ENCODE data around the gene CIT. TPM values are rescaled to one million over a fixed set of nuclear protein-coding genes. Genes with fewer than 3 reads are reported as not detected.

The CIT gene
- total and polyA plus RNA-seq, 2 donors (not counting 1 experiment from before 2014, with no cell fraction given) = 6.8 to 25.4 TPM

- Histone ChIP-seq H3K27ac (ENCODE audit: insufficient read depth, low read length) (peak overlapping the region; percentile 78), H3K36me3 (ENCODE audit: control insufficient read depth, insufficient read depth, low read length) (peaks cover 2% of the 10 kb centered on the region), H3K79me2 (ENCODE audit: control insufficient read depth, insufficient read depth, low read length) (peaks cover 15% of the 10 kb centered on the region), H4K20me1 (ENCODE audit: control insufficient read depth, extremely low read depth, insufficient read depth, low read length) (no peaks in the 10 kb centered on the region), H3K4me1 (ENCODE audit: control insufficient read depth, extremely low read depth, insufficient read depth, low read length) (no peaks in the 10 kb centered on the region), H2AFZ (ENCODE audit: low read length) (peak overlapping the region; percentile 92), H3K9ac (ENCODE audit: insufficient read depth, low read length) (peak overlapping the region; percentile 78), H3K27me3 (ENCODE audit: control insufficient read depth, insufficient read depth, low read length) (no peaks in the 10 kb centered on the region), H3K9me3 (ENCODE audit: control insufficient read depth, insufficient read depth, low read depth, low read length) (no peaks in the 10 kb centered on the region), H3K4me3 (replicated peaks in 1 of 4; ENCODE audit: control extremely low read depth in 1 of 4, insufficient read depth in 1 of 4, low read depth in 3 of 4, low read length in 4 of 4) (peak overlapping the region; percentile 64 to 100 (median 86)), H3K4me2 (ENCODE audit: extremely low read depth, insufficient read depth, low read length) (peak overlapping the region; percentile 26)
- TF ChIP-seq EZH2 (IDR thresholded peaks at IDR 0.05; ENCODE audit: low read length, missing control alignments) = no peak
- TF ChIP-seq CTCF (conservative IDR thresholded peaks at IDR 0.05 in 1 of 2, IDR thresholded peaks at IDR 0.05 in 1 of 2; ENCODE audit: low read depth in 1 of 2, low read length in 2 of 2) = no peak
- peak; percentile 11 to 13 for DNase-seq (ENCODE audit: low read depth in 2 of 2)
Measured at GRCh38 chr12:119668324-119668841, 208.7 kb downstream of the CIT start.

- Histone ChIP-seq H3K4me1 (ENCODE audit: control insufficient read depth, extremely low read depth, insufficient read depth, low read length) (no peaks in the 10 kb centered on the region), H3K4me3 (replicated peaks in 1 of 4; ENCODE audit: control extremely low read depth in 1 of 4, insufficient read depth in 1 of 4, low read depth in 3 of 4, low read length in 4 of 4) (peak within 1 kb of the TSS; percentile 64 to 100 (median 86)), H3K9me3 (ENCODE audit: control insufficient read depth, insufficient read depth, low read depth, low read length) (no peaks in the 10 kb centered on the region), H2AFZ (ENCODE audit: low read length) (peak within 1 kb of the TSS; percentile 92), H3K36me3 (ENCODE audit: control insufficient read depth, insufficient read depth, low read length) (peaks cover 2% of the 10 kb centered on the region), H3K27ac (ENCODE audit: insufficient read depth, low read length) (peak within 1 kb of the TSS; percentile 78), H4K20me1 (ENCODE audit: control insufficient read depth, extremely low read depth, insufficient read depth, low read length) (no peaks in the 10 kb centered on the region), H3K4me2 (ENCODE audit: extremely low read depth, insufficient read depth, low read length) (peak within 1 kb of the TSS; percentile 79), H3K27me3 (ENCODE audit: control insufficient read depth, insufficient read depth, low read length) (no peaks in the 10 kb centered on the region), H3K9ac (ENCODE audit: insufficient read depth, low read length) (peak within 1 kb of the TSS; percentile 78), H3K79me2 (ENCODE audit: control insufficient read depth, insufficient read depth, low read length) (peaks cover 15% of the 10 kb centered on the region)
- DNase-seq (ENCODE audit: low read depth in 2 of 2) = peak; percentile 97
- TF ChIP-seq EZH2 (IDR thresholded peaks at IDR 0.05; ENCODE audit: low read length, missing control alignments) (no peak), CTCF (conservative IDR thresholded peaks at IDR 0.05 in 1 of 2, IDR thresholded peaks at IDR 0.05 in 1 of 2; ENCODE audit: low read depth in 1 of 2, low read length in 2 of 2) (peak; percentile 66 to 89)
Measured at GRCh38 chr12:119667577-119668323, 209.4 kb downstream of the CIT start, which contains the start of gene PRKAB1. Gene PRKAB1 (plus strand): TSS chr12:119668133. CDS start chr12:119668245, 112 bp downstream.

- Histone ChIP-seq H3K4me3 (replicated peaks in 1 of 4; ENCODE audit: control extremely low read depth in 1 of 4, insufficient read depth in 1 of 4, low read depth in 3 of 4, low read length in 4 of 4) (peak overlapping the region; percentile 49 to 100 (median 54)), H3K4me1 (ENCODE audit: control insufficient read depth, extremely low read depth, insufficient read depth, low read length) (no peaks in the 10 kb centered on the region), H4K20me1 (ENCODE audit: control insufficient read depth, extremely low read depth, insufficient read depth, low read length) (no peaks in the 10 kb centered on the region), H3K9ac (ENCODE audit: insufficient read depth, low read length) (peak overlapping the region; percentile 20), H3K27me3 (ENCODE audit: control insufficient read depth, insufficient read depth, low read length) (no peaks in the 10 kb centered on the region), H2AFZ (ENCODE audit: low read length) (peak overlapping the region; percentile 84), H3K4me2 (ENCODE audit: extremely low read depth, insufficient read depth, low read length) (peak overlapping the region; percentile 79), H3K9me3 (ENCODE audit: control insufficient read depth, insufficient read depth, low read depth, low read length) (no peaks in the 10 kb centered on the region), H3K36me3 (ENCODE audit: control insufficient read depth, insufficient read depth, low read length) (no peaks in the 10 kb centered on the region), H3K79me2 (ENCODE audit: control insufficient read depth, insufficient read depth, low read length) (peaks cover 15% of the 10 kb centered on the region), H3K27ac (ENCODE audit: insufficient read depth, low read length) (no peak overlapping the region)
- TF ChIP-seq EZH2 (IDR thresholded peaks at IDR 0.05; ENCODE audit: low read length, missing control alignments) (no peak), CTCF (conservative IDR thresholded peaks at IDR 0.05 in 1 of 2, IDR thresholded peaks at IDR 0.05 in 1 of 2; ENCODE audit: low read depth in 1 of 2, low read length in 2 of 2) (no peak)
- DNase-seq (ENCODE audit: low read depth in 2 of 2) = no peak
Measured at GRCh38 chr12:119666900-119667576, 210.1 kb downstream of the CIT start.

All from fibroblast of lung (primary cell).